Sciatic nerve (tissue), 2 donors: ENCODE data around the gene ACCS. TPM values are rescaled to one million over a fixed set of nuclear protein-coding genes. Genes with fewer than 3 reads are reported as not detected.

Experiments used
- ATAC-seq: fragments of 200-7000 bp; cut with Tn5 transposase; one replicate; pipeline ENCODE4 v1.9.1; 2020; ENCODE audit warnings: mild to moderate bottlenecking, moderate library complexity
- DNase-seq: peaks from one replicate; pipeline ENCODE4 v3.0.0-alpha.2; 2020; ENCODE audit warnings: low spot score
- intact Hi-C: fragments of 100-400 bp; cut with DNase I; formaldehyde crosslinking; loops from one replicate; pipeline ENCODE4 v1.14.2; 2022
- total RNA-seq: library from RNA; stranded (reverse); fragmentation: NEBNext Ultra II Directional; extraction: Animal tissue kit (Norgen Biotek cat#: 25700); gene quantifications from one replicate; pipeline ENCODE4 v1.2.1, GENCODE V29; 2021
- donor health status: DM: no; HTN: no; CAD: no.
- donor health status: DM: no; HTN: no; CAD: no.

The ACCS gene, protein sequence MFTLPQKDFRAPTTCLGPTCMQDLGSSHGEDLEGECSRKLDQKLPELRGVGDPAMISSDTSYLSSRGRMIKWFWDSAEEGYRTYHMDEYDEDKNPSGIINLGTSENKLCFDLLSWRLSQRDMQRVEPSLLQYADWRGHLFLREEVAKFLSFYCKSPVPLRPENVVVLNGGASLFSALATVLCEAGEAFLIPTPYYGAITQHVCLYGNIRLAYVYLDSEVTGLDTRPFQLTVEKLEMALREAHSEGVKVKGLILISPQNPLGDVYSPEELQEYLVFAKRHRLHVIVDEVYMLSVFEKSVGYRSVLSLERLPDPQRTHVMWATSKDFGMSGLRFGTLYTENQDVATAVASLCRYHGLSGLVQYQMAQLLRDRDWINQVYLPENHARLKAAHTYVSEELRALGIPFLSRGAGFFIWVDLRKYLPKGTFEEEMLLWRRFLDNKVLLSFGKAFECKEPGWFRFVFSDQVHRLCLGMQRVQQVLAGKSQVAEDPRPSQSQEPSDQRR
- total RNA-seq = 71.6 TPM

- DNase-seq (peak; percentile 97), ATAC-seq (peak; percentile 97)
- intact Hi-C loops = no loop called here
Observed at GRCh38 chr11:44065841-44066731, at the start of gene ACCS. Gene ACCS, plus strand, starts transcription at chr11:44066270. Its CDS starts 1,358 bp downstream, at chr11:44067628.

DNA sequence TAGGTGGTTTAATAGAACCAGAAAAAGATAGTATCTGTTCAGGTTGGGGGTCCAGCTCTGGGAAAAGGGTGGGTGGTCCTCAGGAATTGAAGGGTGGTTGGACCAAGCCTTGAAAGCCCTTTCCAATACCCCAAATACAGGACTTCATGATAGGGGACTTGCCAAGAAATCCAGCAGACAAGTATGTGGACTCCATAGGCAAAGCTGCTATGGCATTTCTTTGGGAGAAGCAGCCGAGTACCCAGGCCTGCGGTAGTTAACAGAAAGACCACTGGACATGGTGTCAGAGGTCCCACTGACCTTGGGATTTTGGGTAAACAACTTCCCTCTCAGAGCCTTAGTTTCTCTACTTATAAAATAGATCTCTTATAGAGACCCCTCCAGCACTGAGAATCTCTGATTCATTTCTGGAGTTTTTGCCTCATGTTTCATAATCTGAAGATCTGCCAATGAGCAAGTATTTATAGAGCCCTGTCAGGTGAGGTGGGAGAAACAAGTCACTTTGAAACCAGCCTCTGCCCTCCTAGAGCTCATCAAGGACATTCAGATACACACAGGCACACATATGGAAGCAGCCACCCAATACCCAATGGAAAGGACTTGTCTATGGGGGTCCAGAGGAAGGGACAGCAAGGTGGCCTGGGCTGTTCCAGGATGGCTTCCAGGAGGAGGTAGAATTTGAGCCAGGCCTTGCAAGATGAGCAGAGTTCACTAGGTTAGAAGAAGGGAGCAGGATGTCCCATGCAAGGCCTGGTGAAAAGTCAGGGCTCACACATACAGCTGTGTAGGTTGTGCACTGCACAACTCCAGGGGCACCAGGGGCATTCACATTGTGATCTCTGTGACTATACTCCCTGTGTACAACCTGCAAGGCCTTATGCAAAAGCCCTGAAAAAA lies 49.3 kb upstream of the ACCS start:
- intact Hi-C loops = no loop called here
- DNase-seq (no peak), ATAC-seq (no peak)

- peak; percentile 51 for ATAC-seq
- intact Hi-C loops = no loop called here
- DNase-seq = no peak
Observed at GRCh38 chr11:44017443-44018126, 48.5 kb upstream of the ACCS start.

GRCh38 chr11:44018127-44018521 lies 47.9 kb upstream of the ACCS start:
- ATAC-seq = peak; percentile 42
- DNase-seq = no peak
- intact Hi-C loops = no loop called here

DNA sequence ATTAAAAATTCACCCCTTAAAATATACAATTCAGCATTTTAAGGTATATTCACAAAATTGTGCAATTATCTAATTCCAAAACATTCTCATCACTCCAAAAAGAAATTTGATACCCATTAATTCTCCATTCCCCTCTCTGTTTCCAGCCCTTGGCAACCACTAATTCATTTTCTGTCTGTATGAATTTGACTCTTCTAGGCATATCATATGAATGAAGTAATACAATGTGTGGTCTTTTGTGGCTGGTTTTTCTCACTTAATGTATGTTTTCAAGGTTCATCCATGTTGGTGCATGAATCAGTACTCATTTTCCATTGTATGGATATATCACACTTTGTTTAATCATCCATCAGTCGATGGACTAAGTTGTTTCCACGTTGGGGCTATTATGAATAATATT lies 47.2 kb upstream of the ACCS start:
- ATAC-seq (no peak), DNase-seq (no peak)
- intact Hi-C loops = no loop called here

DNA sequence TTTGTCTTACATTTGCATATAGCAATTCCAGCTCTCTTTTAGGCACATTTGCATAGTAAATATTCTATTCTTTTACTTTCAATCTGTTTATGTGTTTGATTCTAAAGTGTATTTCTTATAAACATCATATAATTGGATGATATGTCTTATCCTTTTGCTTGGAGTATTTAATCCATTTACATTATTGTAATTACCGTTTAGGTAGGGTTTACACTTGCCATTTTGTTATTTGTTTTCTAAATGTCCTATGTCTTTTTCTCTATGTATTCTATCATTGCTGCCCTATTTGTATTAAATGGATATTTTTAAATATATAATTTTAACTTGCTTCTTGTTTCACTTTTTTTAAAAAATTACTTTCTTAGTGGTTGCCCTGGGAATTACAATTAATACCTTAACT lies 41.1 kb upstream of the ACCS start:
- ATAC-seq (no peak), DNase-seq (no peak)
- intact Hi-C loops = no loop called here

GRCh38 chr11:44025727-44026126 lies 40.3 kb upstream of the ACCS start:
- DNase-seq (no peak), ATAC-seq (no peak)
- intact Hi-C loops = no loop called here

DNA sequence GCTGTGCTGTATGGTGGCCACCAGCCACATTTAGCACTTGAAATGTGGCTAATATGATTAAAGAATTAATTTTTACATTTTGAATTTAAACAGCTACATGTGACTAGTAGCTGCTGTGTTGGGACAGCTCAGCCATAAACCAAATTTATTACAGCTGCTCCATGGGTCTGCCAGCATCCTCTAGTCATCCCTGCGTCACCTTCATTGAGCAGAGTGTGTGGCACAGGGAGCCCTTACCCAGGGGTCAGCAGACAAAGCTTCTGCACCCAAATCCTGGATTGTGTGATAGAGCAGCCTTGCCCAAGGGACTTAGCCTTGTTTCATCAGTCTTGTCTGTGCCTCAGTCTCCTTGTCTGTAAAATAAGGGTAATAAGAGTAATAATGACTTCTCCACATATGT lies 37.7 kb upstream of the ACCS start:
- DNase-seq = no peak
- intact Hi-C loops = no loop called here
- no peak for ATAC-seq

- DNase-seq = no peak
- intact Hi-C loops = no loop called here
- ATAC-seq = no peak
Observed at GRCh38 chr11:44028816-44029506, 37.1 kb upstream of the ACCS start.

GRCh38 chr11:44029507-44029845 lies 36.6 kb upstream of the ACCS start:
- intact Hi-C loops = no loop called here
- DNase-seq (no peak), ATAC-seq (no peak)

DNA sequence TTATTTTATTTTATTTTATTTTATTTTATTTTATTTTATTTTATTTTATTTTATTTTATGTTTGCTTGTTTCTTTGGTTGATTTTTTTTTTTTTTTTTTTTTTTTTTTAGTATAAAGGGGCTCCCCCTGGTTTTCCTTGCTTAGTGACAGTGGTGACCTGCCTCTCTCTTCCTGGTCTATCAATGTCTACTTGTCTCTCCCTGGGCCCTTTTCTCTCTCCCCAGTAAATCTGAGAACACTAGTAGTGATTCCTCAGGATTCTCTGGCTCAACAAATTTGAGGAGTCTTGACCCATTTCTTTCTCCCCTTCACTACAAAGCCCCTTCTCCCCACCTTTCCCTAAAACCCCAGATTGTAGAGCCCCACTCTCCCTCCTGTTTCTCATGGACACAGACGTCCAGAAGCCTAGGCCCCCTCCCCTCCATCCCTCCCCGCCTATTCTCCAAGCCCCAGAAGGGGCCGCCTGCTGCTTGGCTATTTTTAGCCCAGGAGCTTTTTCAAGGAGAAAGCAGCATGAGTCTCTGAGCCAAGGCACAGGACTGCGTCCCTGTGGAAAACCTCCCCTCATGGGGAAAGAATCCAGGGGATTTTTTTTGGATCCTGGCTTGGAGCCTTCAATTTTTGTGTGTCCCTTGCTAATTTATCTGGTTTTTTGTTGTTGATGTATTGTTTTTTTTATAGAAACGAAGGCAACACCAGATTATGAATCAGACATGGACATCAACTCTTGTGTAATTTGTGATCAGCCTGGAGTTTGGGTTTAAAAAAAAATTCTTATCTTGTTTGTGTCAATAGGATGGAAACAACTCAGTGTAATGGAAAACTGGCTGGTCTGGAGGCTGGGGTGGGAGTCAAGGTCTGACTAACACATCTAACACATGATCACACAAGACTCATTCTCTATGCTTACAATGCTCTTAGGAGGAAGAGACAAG lies 35.8 kb upstream of the ACCS start:
- no peak for DNase-seq
- peak; percentile 78 for ATAC-seq
- intact Hi-C loops = loop anchor here (10.0 kb wide), 1 partner anchor 85 kb away; the partner anchor contains the start of gene C11orf96

GRCh38 chr11:44030996-44031395 lies 35.1 kb upstream of the ACCS start:
- intact Hi-C loops = loop anchor here (10.0 kb wide), 1 partner anchor 86 kb away; the partner anchor contains the start of gene C11orf96
- no peak for ATAC-seq
- DNase-seq = no peak

DNA sequence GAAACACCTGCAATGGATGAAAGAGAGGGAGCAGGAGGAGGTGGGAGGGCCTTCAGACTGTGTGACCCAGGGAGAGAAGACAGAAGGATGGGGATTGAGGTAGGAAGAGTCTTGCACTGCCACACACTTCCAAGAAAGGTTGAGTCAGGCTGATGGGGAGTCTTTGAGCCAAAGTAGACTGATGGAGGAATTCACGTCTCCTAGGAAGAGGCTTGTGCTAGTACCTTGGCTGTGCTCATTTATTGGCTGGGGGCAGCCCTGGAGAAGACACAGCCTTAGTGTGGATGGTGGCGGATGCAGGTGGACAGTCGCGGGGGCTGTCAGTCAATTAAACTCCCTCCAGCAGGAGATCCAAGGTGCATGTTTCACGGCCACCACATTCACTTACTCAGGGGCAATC lies 34.5 kb upstream of the ACCS start:
- no peak for DNase-seq
- no peak for ATAC-seq
- intact Hi-C loops = loop anchor here (10.0 kb wide), 1 partner anchor 87 kb away; the partner anchor contains the start of gene C11orf96

GRCh38 chr11:44032299-44033085 lies 33.6 kb upstream of the ACCS start:
- DNase-seq (no peak), ATAC-seq (no peak)
- intact Hi-C loops = loop anchor here (10.0 kb wide), 1 partner anchor 88 kb away; the partner anchor contains the start of gene C11orf96

GRCh38 chr11:44033411-44033850 lies 32.6 kb upstream of the ACCS start:
- no peak for ATAC-seq
- no peak for DNase-seq
- intact Hi-C loops = loop anchor here (10.0 kb wide), 1 partner anchor 89 kb away; the partner anchor contains the start of gene C11orf96

GRCh38 chr11:44033856-44034255 lies 32.2 kb upstream of the ACCS start:
- no peak for ATAC-seq
- intact Hi-C loops = loop anchor here (10.0 kb wide), 1 partner anchor 89 kb away; the partner anchor contains the start of gene C11orf96
- DNase-seq = no peak
